GM12878 (cell line): ENCODE data around the gene CFI.

Experiments used
- BACH1 ChIP-seq: fragments of 450-650 bp; IDR thresholded peaks from 2 replicates; pipeline ENCODE4 v1.6.1; 2017; ENCODE audit warnings: mild to moderate bottlenecking, borderline replicate concordance
- BMI1 ChIP-seq: fragments of 450-650 bp; IDR thresholded peaks from 2 replicates; pipeline ENCODE4 v1.6.1; 2016; ENCODE audit warnings: mild to moderate bottlenecking, moderate library complexity, borderline replicate concordance
- CEBPB ChIP-seq, 2 experiments: fragments of 150-350 bp in 1 of 2; IDR thresholded peaks; 2 replicates each; pipeline ENCODE4 v1.6.1; 2012 to 2014; ENCODE audit warnings: low read depth in 2 of 2, low read length in 2 of 2, borderline replicate concordance in 1 of 2, inconsistent platforms in 1 of 2
- CTCF ChIP-seq, 3 experiments: IDR thresholded peaks in 2 of 3; conservative IDR thresholded peaks in 1 of 3; 2 replicates each; pipeline ENCODE4 v1.5.1; 2011; ENCODE audit warnings: low read depth in 3 of 3, low read length in 3 of 3, mild to moderate bottlenecking in 3 of 3, control low read depth in 2 of 3, moderate library complexity in 2 of 3, inconsistent platforms in 1 of 3, mixed read lengths in 1 of 3; ENCODE audit not compliant: control insufficient read depth in 2 of 3, insufficient read depth in 1 of 3; ENCODE audit errors: extremely low read depth in 1 of 3
- SREBF2 ChIP-seq: IDR thresholded peaks from 2 replicates; pipeline ENCODE4 v1.6.1; 2012; ENCODE audit warnings: mild to moderate bottlenecking, low read length
- STAT3 ChIP-seq: IDR thresholded peaks from 2 replicates; pipeline ENCODE4 v1.6.1; 2011; ENCODE audit warnings: low read depth, low read length, improper control_type of control experiment

- TF ChIP-seq CEBPB (IDR thresholded peaks at IDR 0.05; ENCODE audit: borderline replicate concordance in 1 of 2, low read depth in 2 of 2, low read length in 2 of 2) (no peak), CTCF (IDR thresholded peaks at IDR 0.05 in 2 of 3, conservative IDR thresholded peaks at IDR 0.05 in 1 of 3; ENCODE audit: control insufficient read depth in 2 of 3, extremely low read depth in 1 of 3, insufficient read depth in 1 of 3, low read depth in 3 of 3, low read length in 3 of 3) (no peak), BACH1 (no peak), BMI1 (no peak), SREBF2 (no peak), STAT3 (no peak)
Measured at GRCh38 chr4:109751852-109752251, 49.9 kb downstream of the CFI start.
